ENCODE data around the gene RPS18. TPM values are rescaled to one million over a fixed set of nuclear protein-coding genes. Genes with fewer than 3 reads are reported as not detected.

The RPS18 gene
- total RNA-seq, 1 donor from 2014 or later = 4,710 TPM

- TF ChIP-seq, protein P1, sequence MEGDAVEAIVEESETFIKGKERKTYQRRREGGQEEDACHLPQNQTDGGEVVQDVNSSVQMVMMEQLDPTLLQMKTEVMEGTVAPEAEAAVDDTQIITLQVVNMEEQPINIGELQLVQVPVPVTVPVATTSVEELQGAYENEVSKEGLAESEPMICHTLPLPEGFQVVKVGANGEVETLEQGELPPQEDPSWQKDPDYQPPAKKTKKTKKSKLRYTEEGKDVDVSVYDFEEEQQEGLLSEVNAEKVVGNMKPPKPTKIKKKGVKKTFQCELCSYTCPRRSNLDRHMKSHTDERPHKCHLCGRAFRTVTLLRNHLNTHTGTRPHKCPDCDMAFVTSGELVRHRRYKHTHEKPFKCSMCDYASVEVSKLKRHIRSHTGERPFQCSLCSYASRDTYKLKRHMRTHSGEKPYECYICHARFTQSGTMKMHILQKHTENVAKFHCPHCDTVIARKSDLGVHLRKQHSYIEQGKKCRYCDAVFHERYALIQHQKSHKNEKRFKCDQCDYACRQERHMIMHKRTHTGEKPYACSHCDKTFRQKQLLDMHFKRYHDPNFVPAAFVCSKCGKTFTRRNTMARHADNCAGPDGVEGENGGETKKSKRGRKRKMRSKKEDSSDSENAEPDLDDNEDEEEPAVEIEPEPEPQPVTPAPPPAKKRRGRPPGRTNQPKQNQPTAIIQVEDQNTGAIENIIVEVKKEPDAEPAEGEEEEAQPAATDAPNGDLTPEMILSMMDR (IDR thresholded peaks at IDR 0.05) = no peak
- no peaks in the 10 kb centered on the region for H3K9me3 Mint-ChIP-seq
- ChIA-PET POLR2A (interaction anchor here (0.6 to 5.3 kb wide), 26 partner anchors 9 to 1561 kb away, joined by 3 to 84 read pairs (median 5); partner anchors contain the start of genes B3GALT4, CUTA, PFDN6 and RING1), CTCF (interaction anchor here (0.7 to 3.2 kb wide), 10 partner anchors 9 to 46 kb away, joined by 3 to 17 read pairs (median 4); partner anchors contain the start of genes B3GALT4, PFDN6, RPS18 and VPS52)
- H3K27ac Mint-ChIP-seq = peak overlapping the region; percentile 98
- no peaks in the 10 kb centered on the region for H3K27me3 Mint-ChIP-seq
- DNase-seq = peak; percentile 90
- H3K4me1 Mint-ChIP-seq = peaks cover 34% of the 10 kb centered on the region
- peak; percentile 67 for ATAC-seq (ENCODE audit: low read depth)
- H3K4me3 Mint-ChIP-seq = peak overlapping the region; percentile 96
- intact Hi-C loops (cut with micrococcal nuclease) = loop anchor here (1.0 to 5.0 kb wide), 11 partner anchors 10 to 137 kb away; partner anchors contain the start of genes B3GALT4, KIFC1, PFDN6 and RXRB
- peaks cover 74% of the 10 kb centered on the region for H3K36me3 Mint-ChIP-seq (ENCODE audit: low read depth)
Observed at GRCh38 chr6:33299237-33299944, 27.5 kb downstream of the RPS18 start.

DNA sequence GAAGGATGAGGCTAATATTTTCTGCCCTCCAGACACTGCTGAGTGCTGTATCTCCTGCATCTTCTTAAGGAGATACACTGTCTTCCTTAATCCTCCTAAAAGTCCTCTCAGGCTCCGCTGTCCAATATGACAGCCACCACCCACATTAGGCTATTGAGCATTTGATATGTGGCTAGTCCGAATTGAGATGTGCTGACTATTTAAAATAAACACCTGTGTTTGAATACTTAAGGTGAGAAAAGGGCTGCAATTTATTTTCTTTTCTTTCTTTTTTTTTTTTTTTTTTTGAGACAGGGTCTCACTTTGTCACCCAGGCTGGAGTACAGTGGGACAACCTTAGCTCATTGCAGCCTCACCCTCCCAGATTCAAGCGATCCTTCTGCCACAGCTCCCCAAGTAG, 30.0 kb downstream of the RPS18 start:
- H3K27me3 Mint-ChIP-seq = no peaks in the 10 kb centered on the region
- POLR2A ChIA-PET = interaction anchor here (0.8 to 5.3 kb wide), 7 partner anchors 9 to 42 kb away, joined by 5 to 84 read pairs (median 12); partner anchors contain the start of genes B3GALT4, RPS18, TAPBP and VPS52
- ATAC-seq (ENCODE audit: low read depth) (no peak), DNase-seq (no peak)
- TF ChIP-seq, protein P1 (IDR thresholded peaks at IDR 0.05) = no peak
- intact Hi-C loops (cut with micrococcal nuclease) = no loop called here
- H3K9me3 Mint-ChIP-seq = no peaks in the 10 kb centered on the region
- CTCF ChIA-PET = interaction anchor here (2.1 kb wide), 1 partner anchor 14 kb away, joined by 5 read pairs; no protein-coding TSS in a partner anchor
- H3K4me3 Mint-ChIP-seq = no peak overlapping the region
- peak overlapping the region; percentile 39 for H3K27ac Mint-ChIP-seq
- H3K36me3 Mint-ChIP-seq (ENCODE audit: low read depth) = peaks cover 77% of the 10 kb centered on the region
- H3K4me1 Mint-ChIP-seq = peaks cover 49% of the 10 kb centered on the region

DNA sequence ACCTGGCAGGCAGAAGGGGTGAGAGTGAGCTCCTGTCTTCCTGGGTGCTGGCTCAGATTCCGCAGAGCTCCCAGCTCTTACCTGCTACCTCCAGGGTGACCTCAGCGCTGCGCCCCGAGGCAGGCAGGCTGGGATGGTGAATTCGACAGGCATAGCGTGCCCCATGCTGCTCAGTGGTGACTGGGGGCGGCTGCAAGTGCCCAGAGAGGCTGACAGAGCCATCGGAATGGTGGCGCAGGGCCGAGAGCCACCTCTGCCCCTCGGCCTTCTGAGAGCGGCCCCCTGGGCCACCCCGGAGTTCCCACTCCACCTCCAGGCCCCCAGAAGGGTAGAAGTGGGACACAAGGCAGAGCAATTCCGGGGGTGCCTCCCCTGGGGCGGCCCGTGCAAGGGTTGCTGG, 32.3 kb downstream of the RPS18 start:
- H3K4me3 Mint-ChIP-seq = no peak overlapping the region
- POLR2A ChIA-PET = no interaction called here
- peaks cover 83% of the 10 kb centered on the region for H3K36me3 Mint-ChIP-seq (ENCODE audit: low read depth)
- CTCF ChIA-PET = no interaction called here
- peaks cover 51% of the 10 kb centered on the region for H3K4me1 Mint-ChIP-seq
- DNase-seq (no peak), ATAC-seq (ENCODE audit: low read depth) (no peak)
- H3K27me3 Mint-ChIP-seq = no peaks in the 10 kb centered on the region
- no peaks in the 10 kb centered on the region for H3K9me3 Mint-ChIP-seq
- intact Hi-C loops (cut with micrococcal nuclease) = no loop called here
- TF ChIP-seq, protein P1 (IDR thresholded peaks at IDR 0.05) = no peak
- peak overlapping the region; percentile 65 for H3K27ac Mint-ChIP-seq

GRCh38 chr6:33305052-33305451, 33.2 kb downstream of the RPS18 start:
- no peaks in the 10 kb centered on the region for H3K9me3 Mint-ChIP-seq
- DNase-seq (no peak), ATAC-seq (ENCODE audit: low read depth) (no peak)
- peaks cover 44% of the 10 kb centered on the region for H3K4me1 Mint-ChIP-seq
- POLR2A ChIA-PET = no interaction called here
- CTCF ChIA-PET = no interaction called here
- TF ChIP-seq, protein P1 (IDR thresholded peaks at IDR 0.05) = no peak
- H3K4me3 Mint-ChIP-seq = no peak overlapping the region
- intact Hi-C loops (cut with micrococcal nuclease) = no loop called here
- H3K27me3 Mint-ChIP-seq = no peaks in the 10 kb centered on the region
- peaks cover 75% of the 10 kb centered on the region for H3K36me3 Mint-ChIP-seq (ENCODE audit: low read depth)
- peak overlapping the region; percentile 53 for H3K27ac Mint-ChIP-seq

DNA sequence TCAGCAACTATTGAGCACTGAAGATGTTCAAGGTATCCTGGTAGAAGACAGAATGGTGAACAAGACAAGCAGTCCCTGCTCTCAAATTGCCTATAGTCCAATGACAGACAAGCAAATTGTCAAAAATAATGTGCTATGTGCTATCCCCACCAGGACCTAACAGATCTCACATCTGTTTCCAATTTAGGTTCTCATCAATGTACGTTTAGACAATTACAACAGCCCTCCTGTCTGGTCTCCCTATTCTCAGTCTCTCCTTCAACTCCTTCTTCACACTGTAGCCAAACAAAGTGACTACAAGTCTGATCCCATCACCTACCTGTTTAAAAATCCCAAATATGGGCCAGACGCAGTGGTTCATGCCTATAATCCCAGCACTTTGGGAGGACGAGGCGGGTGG, 34.5 kb downstream of the RPS18 start:
- ATAC-seq (ENCODE audit: low read depth) (no peak), DNase-seq (no peak)
- Mint-ChIP-seq H3K9me3 (no peaks in the 10 kb centered on the region), H3K27me3 (no peaks in the 10 kb centered on the region), H3K27ac (peak overlapping the region; percentile 13), H3K4me3 (peak overlapping the region; percentile 1), H3K4me1 (peaks cover 44% of the 10 kb centered on the region), H3K36me3 (ENCODE audit: low read depth) (peaks cover 74% of the 10 kb centered on the region)
- TF ChIP-seq, protein P1 (IDR thresholded peaks at IDR 0.05) = no peak
- ChIA-PET POLR2A (interaction anchor here (0.6 kb wide), 1 partner anchor 69 kb away, joined by 3 read pairs; no protein-coding TSS in a partner anchor), CTCF (no interaction called here)
- intact Hi-C loops (cut with micrococcal nuclease) = no loop called here
